ENCODE data around the gene DHRS11.

GRCh38 chr17:36616061-36617029 is 24.7 kb downstream of the DHRS11 start:
- TF ChIP-seq POLR2A (IDR thresholded peaks at IDR 0.05): no peak
- TF ChIP-seq CTCF (IDR thresholded peaks at IDR 0.05): no peak

Measured in heart left ventricle (tissue), 13 donors.